Stimulated activated CD8-positive, alpha-beta memory T cell treated with anti-CD3 and anti-CD28 coated beads, Interleukin-15, amount 100 ng/mL, for 48 hours (primary cell): ENCODE data around the gene IMPDH2.

ENCODE experiments used
- DNase-seq, 2 donors: peaks; one replicate each; pipeline ENCODE4 v3.0.0-alpha.2; 2020; ENCODE audit warnings: low read depth in 2 of 2

The IMPDH2 gene

GRCh38 chr3:48980295-48980694, 48.9 kb downstream of the IMPDH2 start:
- DNase-seq = no peak

- DNase-seq = no peak
Observed at GRCh38 chr3:48979451-48979850, 49.7 kb downstream of the IMPDH2 start.
